HG03439 (cell line): ENCODE results near the gene EDC3.
"Not testable (repeated sequence)": the region's sequence is repeated elsewhere in the genome, so short reads cannot be mapped to it uniquely, and the experiment has no call there.

ENCODE experiments used
- ATAC-seq: cut with Tn5 transposase; IDR thresholded peaks from one replicate; pipeline ENCODE4 v1.9.1; 2021; ENCODE audit warnings: mild to moderate bottlenecking, moderate library complexity; ENCODE audit not compliant: unreplicated experiment

EDC3 gene

GRCh38 chr15:74710319-74711094 is 14.7 kb upstream of the EDC3 start:
- no peak for ATAC-seq

GRCh38 chr15:74709892-74710291 is 14.1 kb upstream of the EDC3 start:
- no peak for ATAC-seq

GRCh38 chr15:74709011-74709410 is 13.2 kb upstream of the EDC3 start:
- ATAC-seq, result no peak

GRCh38 chr15:74696808-74697207 is 984 bp upstream of the EDC3 start:
- no peak for ATAC-seq

- ATAC-seq, result peak; percentile 8
These were observed 540 bp upstream of the EDC3 start for GRCh38 chr15:74696398-74696729.

- ATAC-seq, result no peak
These were observed 3.5 kb downstream of the EDC3 start for GRCh38 chr15:74692327-74692726.

- no peak for ATAC-seq
These were observed 12.1 kb downstream of the EDC3 start for GRCh38 chr15:74683758-74684157.

- no peak for ATAC-seq
These were observed 12.9 kb downstream of the EDC3 start for GRCh38 chr15:74682954-74683353.

GRCh38 chr15:74680456-74680855 is 15.4 kb downstream of the EDC3 start:
- ATAC-seq, result no peak

- ATAC-seq, result no peak
These were observed 19.0 kb downstream of the EDC3 start for GRCh38 chr15:74676801-74677200.

- ATAC-seq, result no peak
These were observed 21.7 kb downstream of the EDC3 start for GRCh38 chr15:74674161-74674560.

GRCh38 chr15:74669627-74670026 is 26.2 kb downstream of the EDC3 start:
- no peak for ATAC-seq

GRCh38 chr15:74667975-74668374 is 27.8 kb downstream of the EDC3 start:
- ATAC-seq, result no peak

GRCh38 chr15:74664670-74665069 is 31.2 kb downstream of the EDC3 start:
- ATAC-seq, result no peak

GRCh38 chr15:74664028-74664616 is 31.7 kb downstream of the EDC3 start:
- ATAC-seq, result no peak

- no peak for ATAC-seq
These were observed 32.4 kb downstream of the EDC3 start for GRCh38 chr15:74663303-74664027.

- no peak for ATAC-seq
These were observed 33.6 kb downstream of the EDC3 start for GRCh38 chr15:74662064-74662860.

GRCh38 chr15:74661280-74661679 is 34.5 kb downstream of the EDC3 start:
- not testable (repeated sequence) for ATAC-seq

GRCh38 chr15:74657846-74658245 is 38.0 kb downstream of the EDC3 start:
- no peak for ATAC-seq

GRCh38 chr15:74656935-74657535 is 38.8 kb downstream of the EDC3 start:
- ATAC-seq, result no peak

- ATAC-seq, result no peak
These were observed 40.4 kb downstream of the EDC3 start for GRCh38 chr15:74655424-74655823.
